ENCODE data around the gene ADGRL3.

The ADGRL3 gene

GRCh38 chr4:61511716-61512488 lies 311.8 kb downstream of the ADGRL3 start:
- H3K27me3 ChIP-seq (ENCODE audit: insufficient read depth, low read length): no peaks in the 10 kb centered on the region
- H2AFZ ChIP-seq (ENCODE audit: low read depth, low read length): no peak overlapping the region
- peaks cover 4% of the 10 kb centered on the region for H3K9me3 ChIP-seq (ENCODE audit: low read length)
- H3K4me1 ChIP-seq (ENCODE audit: insufficient read depth, low read length): peaks cover 10% of the 10 kb centered on the region
- no peak overlapping the region for H3K4me3 ChIP-seq (ENCODE audit: low read length)
- H3K36me3 ChIP-seq (ENCODE audit: insufficient read depth, low read length): no peaks in the 10 kb centered on the region

- no peak overlapping the region for H3K4me3 ChIP-seq (ENCODE audit: low read length)
- H3K36me3 ChIP-seq (ENCODE audit: insufficient read depth, low read length): peaks cover 3% of the 10 kb centered on the region
- no peaks in the 10 kb centered on the region for H3K27me3 ChIP-seq (ENCODE audit: insufficient read depth, low read length)
- no peak overlapping the region for H2AFZ ChIP-seq (ENCODE audit: low read depth, low read length)
- H3K9me3 ChIP-seq (ENCODE audit: low read length): peaks cover 6% of the 10 kb centered on the region
- H3K4me1 ChIP-seq (ENCODE audit: insufficient read depth, low read length): no peaks in the 10 kb centered on the region
These were observed 314.9 kb downstream of the ADGRL3 start for GRCh38 chr4:61514991-61515390.

- H3K36me3 ChIP-seq (ENCODE audit: insufficient read depth, low read length): peaks cover 3% of the 10 kb centered on the region
- H2AFZ ChIP-seq (ENCODE audit: low read depth, low read length): no peak overlapping the region
- H3K9me3 ChIP-seq (ENCODE audit: low read length): peaks cover 2% of the 10 kb centered on the region
- no peak overlapping the region for H3K4me3 ChIP-seq (ENCODE audit: low read length)
- no peaks in the 10 kb centered on the region for H3K27me3 ChIP-seq (ENCODE audit: insufficient read depth, low read length)
- H3K4me1 ChIP-seq (ENCODE audit: insufficient read depth, low read length): no peaks in the 10 kb centered on the region
These were observed 317.0 kb downstream of the ADGRL3 start for GRCh38 chr4:61517144-61517543.

DNA sequence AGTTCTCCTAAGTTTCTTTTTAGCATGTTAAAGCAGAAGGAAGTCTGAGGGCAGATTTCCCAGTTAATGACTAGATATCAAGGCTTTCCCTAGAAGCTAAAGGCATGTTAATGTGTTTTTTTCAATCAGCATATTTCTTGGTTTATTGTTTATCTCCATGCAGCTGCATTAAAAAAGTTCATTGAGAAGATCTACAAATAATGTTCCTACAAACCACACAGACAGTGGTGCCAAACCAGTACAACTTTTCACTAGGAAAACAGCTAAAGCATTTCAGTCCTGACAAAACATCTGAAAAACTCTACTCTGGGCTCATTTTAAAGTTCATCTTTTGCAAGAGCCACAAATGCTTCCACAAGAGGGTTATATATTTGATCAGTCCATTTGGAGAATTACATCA lies 320.0 kb downstream of the ADGRL3 start:
- Histone ChIP-seq H3K4me3 (ENCODE audit: low read length) (no peak overlapping the region), H3K9me3 (ENCODE audit: low read length) (peaks cover 2% of the 10 kb centered on the region), H2AFZ (ENCODE audit: low read depth, low read length) (no peak overlapping the region), H3K27me3 (ENCODE audit: insufficient read depth, low read length) (no peaks in the 10 kb centered on the region), H3K4me1 (ENCODE audit: insufficient read depth, low read length) (peaks cover 8% of the 10 kb centered on the region), H3K36me3 (ENCODE audit: insufficient read depth, low read length) (peaks cover 3% of the 10 kb centered on the region)

DNA sequence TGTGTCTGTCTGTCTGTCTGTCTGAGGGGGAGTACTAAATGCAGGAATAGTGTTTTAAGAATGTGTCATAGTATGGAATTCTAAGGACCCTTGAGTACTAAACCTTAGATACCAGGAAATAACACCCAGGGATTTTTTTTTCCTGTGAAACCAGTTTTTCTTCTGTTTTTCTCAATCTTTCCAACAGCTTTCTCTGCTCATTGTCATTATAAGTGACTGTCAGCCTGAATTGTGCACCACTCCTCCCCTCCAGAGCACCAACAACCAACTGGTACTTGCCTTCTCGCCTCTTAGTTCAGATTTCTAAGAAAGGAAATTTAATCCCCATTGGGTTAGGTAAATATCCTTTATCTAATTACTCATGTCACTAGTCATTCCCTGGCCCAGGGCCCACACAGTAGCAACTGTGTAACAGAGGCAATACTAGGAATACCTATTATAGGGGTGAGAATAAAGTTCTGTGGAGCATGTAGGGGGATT lies 320.6 kb downstream of the ADGRL3 start:
- Histone ChIP-seq H2AFZ (ENCODE audit: low read depth, low read length) (no peak overlapping the region), H3K36me3 (ENCODE audit: insufficient read depth, low read length) (peaks cover 3% of the 10 kb centered on the region), H3K9me3 (ENCODE audit: low read length) (peaks cover 2% of the 10 kb centered on the region), H3K4me1 (ENCODE audit: insufficient read depth, low read length) (peaks cover 8% of the 10 kb centered on the region), H3K4me3 (ENCODE audit: low read length) (no peak overlapping the region), H3K27me3 (ENCODE audit: insufficient read depth, low read length) (no peaks in the 10 kb centered on the region)

DNA sequence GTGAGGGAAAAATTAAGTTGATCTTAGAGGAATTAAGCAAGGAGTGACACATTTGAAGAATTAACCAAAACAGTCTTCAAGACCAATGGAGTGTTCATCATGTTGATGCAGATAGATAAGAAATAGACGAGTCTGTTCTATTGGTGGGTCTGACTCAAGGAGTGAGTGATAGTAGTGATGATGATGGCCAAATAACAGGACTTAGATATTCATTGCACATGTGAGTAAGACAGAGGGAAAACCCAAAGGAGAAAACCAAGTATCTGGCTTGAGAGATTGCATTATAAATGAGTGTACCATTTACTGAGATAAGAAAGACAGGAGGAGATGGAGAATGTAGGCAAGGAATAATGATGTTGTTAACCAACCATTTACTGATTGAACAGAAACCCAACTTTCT lies 321.3 kb downstream of the ADGRL3 start:
- H3K4me3 ChIP-seq (ENCODE audit: low read length): no peak overlapping the region
- H3K36me3 ChIP-seq (ENCODE audit: insufficient read depth, low read length): peaks cover 3% of the 10 kb centered on the region
- H3K9me3 ChIP-seq (ENCODE audit: low read length): peaks cover 2% of the 10 kb centered on the region
- H3K27me3 ChIP-seq (ENCODE audit: insufficient read depth, low read length): no peaks in the 10 kb centered on the region
- H2AFZ ChIP-seq (ENCODE audit: low read depth, low read length): no peak overlapping the region
- H3K4me1 ChIP-seq (ENCODE audit: insufficient read depth, low read length): peaks cover 8% of the 10 kb centered on the region

- Histone ChIP-seq H3K4me1 (ENCODE audit: insufficient read depth, low read length) (peaks cover 8% of the 10 kb centered on the region), H3K36me3 (ENCODE audit: insufficient read depth, low read length) (peaks cover under 1% of the 10 kb centered on the region), H3K27me3 (ENCODE audit: insufficient read depth, low read length) (no peaks in the 10 kb centered on the region), H2AFZ (ENCODE audit: low read depth, low read length) (no peak overlapping the region), H3K4me3 (ENCODE audit: low read length) (no peak overlapping the region), H3K9me3 (ENCODE audit: low read length) (peaks cover under 1% of the 10 kb centered on the region)
These were observed 322.2 kb downstream of the ADGRL3 start for GRCh38 chr4:61522312-61522711.

- Histone ChIP-seq H3K4me1 (ENCODE audit: insufficient read depth, low read length) (peaks cover 26% of the 10 kb centered on the region), H3K4me3 (ENCODE audit: low read length) (no peak overlapping the region), H3K27me3 (ENCODE audit: insufficient read depth, low read length) (no peaks in the 10 kb centered on the region), H3K9me3 (ENCODE audit: low read length) (no peaks in the 10 kb centered on the region), H2AFZ (ENCODE audit: low read depth, low read length) (no peak overlapping the region), H3K36me3 (ENCODE audit: insufficient read depth, low read length) (no peaks in the 10 kb centered on the region)
These were observed 327.8 kb downstream of the ADGRL3 start for GRCh38 chr4:61527888-61528287.

DNA sequence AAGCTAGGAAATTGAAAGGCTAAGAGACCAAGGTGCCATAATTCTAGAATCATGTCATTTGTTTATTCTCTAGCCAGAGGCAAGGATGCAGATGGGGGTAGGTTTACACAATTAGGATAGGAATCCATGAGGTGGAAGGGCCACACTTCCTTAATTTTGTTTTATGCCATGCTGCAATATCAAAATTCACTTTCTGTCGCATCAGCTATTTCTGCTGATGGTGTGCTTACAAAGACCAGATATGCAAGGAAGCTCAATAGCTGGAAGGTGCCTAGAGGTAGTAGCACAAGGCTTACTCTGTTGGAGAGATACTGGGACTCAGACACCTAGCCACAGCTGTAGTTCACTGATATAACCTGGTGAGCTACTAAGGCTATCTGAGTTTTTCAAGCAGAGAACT lies 328.5 kb downstream of the ADGRL3 start:
- Histone ChIP-seq H3K4me1 (ENCODE audit: insufficient read depth, low read length) (peaks cover 22% of the 10 kb centered on the region), H3K27me3 (ENCODE audit: insufficient read depth, low read length) (no peaks in the 10 kb centered on the region), H3K36me3 (ENCODE audit: insufficient read depth, low read length) (no peaks in the 10 kb centered on the region), H3K9me3 (ENCODE audit: low read length) (no peaks in the 10 kb centered on the region), H2AFZ (ENCODE audit: low read depth, low read length) (no peak overlapping the region), H3K4me3 (ENCODE audit: low read length) (no peak overlapping the region)

DNA sequence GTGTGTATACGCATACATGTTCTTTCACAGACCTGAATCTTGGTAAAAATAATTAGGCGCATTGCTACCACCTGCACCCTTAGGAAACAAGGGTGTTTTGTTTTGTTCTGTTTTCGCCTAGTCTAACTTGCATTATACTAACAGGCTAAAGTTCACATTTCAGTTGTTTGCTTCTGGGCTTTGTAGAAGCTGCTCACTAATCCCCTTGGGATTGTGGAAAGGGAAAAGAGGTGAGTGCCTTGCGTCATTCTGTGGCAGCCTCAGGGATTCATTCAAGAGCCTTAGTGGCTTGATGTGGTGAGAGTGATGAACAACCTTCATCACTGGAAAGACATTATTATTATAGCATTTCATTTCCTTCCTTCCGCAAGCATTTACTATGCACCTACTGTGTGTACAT lies 331.1 kb downstream of the ADGRL3 start:
- H3K27me3 ChIP-seq (ENCODE audit: insufficient read depth, low read length): no peaks in the 10 kb centered on the region

GRCh38 chr4:61532336-61533000 lies 332.3 kb downstream of the ADGRL3 start:
- Histone ChIP-seq H3K27me3 (ENCODE audit: insufficient read depth, low read length) (no peaks in the 10 kb centered on the region), H2AFZ (ENCODE audit: low read depth, low read length) (no peak overlapping the region), H3K4me3 (ENCODE audit: low read length) (no peak overlapping the region), H3K9me3 (ENCODE audit: low read length) (no peaks in the 10 kb centered on the region), H3K4me1 (ENCODE audit: insufficient read depth, low read length) (peaks cover 22% of the 10 kb centered on the region), H3K36me3 (ENCODE audit: insufficient read depth, low read length) (no peaks in the 10 kb centered on the region)

More for the DNA sequence above, 331.1 kb downstream of the ADGRL3 start:
- no peaks in the 10 kb centered on the region for H3K36me3 ChIP-seq (ENCODE audit: insufficient read depth, low read length)
- H2AFZ ChIP-seq (ENCODE audit: low read depth, low read length): no peak overlapping the region
- H3K9me3 ChIP-seq (ENCODE audit: low read length): no peaks in the 10 kb centered on the region
- peaks cover 22% of the 10 kb centered on the region for H3K4me1 ChIP-seq (ENCODE audit: insufficient read depth, low read length)
- H3K4me3 ChIP-seq (ENCODE audit: low read length): no peak overlapping the region

DNA sequence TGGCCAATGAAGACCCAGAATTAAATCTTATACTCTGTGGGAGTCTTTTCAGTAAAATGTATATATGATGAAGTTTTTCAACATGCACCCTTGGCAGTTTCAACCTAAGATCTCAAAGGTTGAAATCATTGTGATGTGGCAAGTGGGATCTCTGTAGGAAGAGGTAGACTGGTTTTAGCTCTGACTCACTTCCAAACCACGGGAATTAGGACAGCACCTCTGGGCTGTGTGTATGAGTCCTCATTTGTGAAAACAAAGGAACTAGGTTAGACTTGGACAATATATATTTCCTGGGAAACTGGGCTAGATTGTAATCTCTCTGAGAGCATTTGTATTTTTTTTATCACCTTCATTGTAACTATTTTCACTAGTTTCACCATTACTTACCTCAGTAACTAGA lies 333.0 kb downstream of the ADGRL3 start:
- H3K9me3 ChIP-seq (ENCODE audit: low read length): no peaks in the 10 kb centered on the region
- H3K4me1 ChIP-seq (ENCODE audit: insufficient read depth, low read length): peaks cover 22% of the 10 kb centered on the region
- no peak overlapping the region for H3K4me3 ChIP-seq (ENCODE audit: low read length)
- no peaks in the 10 kb centered on the region for H3K36me3 ChIP-seq (ENCODE audit: insufficient read depth, low read length)
- no peak overlapping the region for H2AFZ ChIP-seq (ENCODE audit: low read depth, low read length)
- H3K27me3 ChIP-seq (ENCODE audit: insufficient read depth, low read length): no peaks in the 10 kb centered on the region

- Histone ChIP-seq H3K36me3 (ENCODE audit: insufficient read depth, low read length) (no peaks in the 10 kb centered on the region), H3K4me3 (ENCODE audit: low read length) (no peak overlapping the region), H3K9me3 (ENCODE audit: low read length) (no peaks in the 10 kb centered on the region), H2AFZ (ENCODE audit: low read depth, low read length) (no peak overlapping the region), H3K4me1 (ENCODE audit: insufficient read depth, low read length) (no peaks in the 10 kb centered on the region), H3K27me3 (ENCODE audit: insufficient read depth, low read length) (no peaks in the 10 kb centered on the region)
These were observed 340.8 kb downstream of the ADGRL3 start for GRCh38 chr4:61540944-61541343.
